HG03460 (cell line): ENCODE results near the gene UBAP1.
"Not testable (repeated sequence)": the region's sequence is repeated elsewhere in the genome, so short reads cannot be mapped to it uniquely, and the experiment has no call there.

Source experiments
- ATAC-seq: cut with Tn5 transposase; IDR thresholded peaks from one replicate; pipeline ENCODE4 v1.9.1; 2021; ENCODE audit not compliant: unreplicated experiment

The UBAP1 gene

DNA sequence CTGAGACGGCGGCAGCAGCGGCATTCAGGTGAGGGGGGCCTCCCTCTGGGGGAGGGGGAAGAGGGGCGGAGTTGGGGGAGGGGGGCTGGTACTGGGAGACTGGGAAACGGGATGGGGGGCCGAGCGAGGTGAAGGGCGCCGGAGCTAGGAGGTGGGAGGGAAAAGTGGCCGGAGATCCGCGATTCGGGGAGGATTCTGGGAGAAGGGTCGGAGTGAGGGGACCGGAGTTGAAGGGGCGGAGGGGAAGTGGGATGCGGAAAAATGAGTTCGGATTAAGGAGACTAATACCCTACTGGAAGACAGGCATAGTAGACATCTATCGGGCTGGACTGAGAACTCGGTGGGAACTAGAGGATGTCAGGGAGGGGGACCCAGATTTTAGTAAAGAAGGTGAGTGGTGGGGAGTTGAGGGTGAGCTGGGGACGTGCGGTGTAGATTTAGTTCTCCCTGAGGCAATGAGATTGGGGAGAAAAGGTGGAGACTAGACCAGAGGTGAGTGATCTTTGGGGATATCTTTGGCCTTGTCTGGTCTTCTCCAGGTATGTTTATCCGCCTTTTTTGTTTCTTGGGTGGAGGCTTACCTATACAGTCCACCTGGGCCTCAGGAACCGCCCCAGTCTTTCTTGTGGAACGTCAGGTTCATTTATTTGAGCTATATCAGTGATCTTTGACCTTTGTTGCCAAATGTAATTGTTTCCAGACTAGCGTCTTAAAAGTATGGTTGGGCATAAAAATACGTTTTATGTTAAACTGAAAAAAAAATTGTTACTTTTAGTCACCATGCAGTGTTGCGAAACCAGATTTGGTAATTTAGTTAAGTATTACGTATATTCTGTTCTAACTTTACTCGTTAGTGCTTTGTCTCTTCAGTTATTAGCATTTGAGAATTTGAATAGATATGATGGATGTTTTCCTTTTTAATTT is 632 bp downstream of the UBAP1 start:
- ATAC-seq, result peak; percentile 30

- peak; percentile 96 for ATAC-seq
Measured at GRCh38 chr9:34185778-34186551, 7.1 kb downstream of the UBAP1 start.

- no peak for ATAC-seq
Measured at GRCh38 chr9:34187891-34188240, 9.0 kb downstream of the UBAP1 start.

DNA sequence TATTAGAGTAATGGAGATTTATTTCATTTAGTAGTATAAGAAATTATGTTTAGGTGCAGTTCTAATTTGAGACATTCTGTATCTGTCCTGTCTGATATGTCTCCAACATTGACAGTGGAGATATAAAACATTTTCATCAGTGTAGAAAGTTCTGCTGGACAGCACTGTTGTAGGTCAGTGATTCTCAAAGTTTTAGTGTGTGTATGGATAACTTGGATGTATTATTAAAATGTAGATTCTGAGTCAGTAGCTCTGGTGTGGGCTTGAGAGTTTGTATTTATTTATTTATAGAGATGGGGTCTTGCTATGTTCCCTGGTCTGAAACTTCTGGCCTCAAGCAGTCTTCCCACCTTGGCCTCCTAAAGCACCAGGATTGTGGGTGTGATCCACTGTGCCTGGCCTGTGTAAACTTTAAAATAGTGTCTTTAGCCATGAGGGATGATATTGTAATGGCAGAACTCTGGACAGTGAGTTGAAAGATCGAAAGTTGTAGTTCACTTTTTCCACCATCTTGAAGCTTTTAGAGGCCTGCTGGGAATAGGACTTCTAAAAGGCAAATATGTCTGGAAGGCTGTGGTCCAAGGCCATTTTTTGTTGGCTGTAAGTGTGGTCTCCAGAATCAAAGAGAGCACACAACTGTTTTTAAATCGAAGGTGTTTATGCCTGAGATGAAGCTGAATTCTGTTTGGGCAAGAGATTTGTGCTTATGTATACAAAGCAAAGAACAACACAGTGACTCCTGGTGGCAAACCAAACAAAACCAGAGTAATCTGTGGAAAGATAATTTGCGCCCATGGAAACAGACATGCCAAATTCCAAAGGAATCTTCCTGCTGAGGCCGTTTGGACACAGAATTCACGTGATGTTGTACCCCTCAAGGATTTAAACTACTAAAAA is 12.4 kb downstream of the UBAP1 start:
- no peak for ATAC-seq

DNA sequence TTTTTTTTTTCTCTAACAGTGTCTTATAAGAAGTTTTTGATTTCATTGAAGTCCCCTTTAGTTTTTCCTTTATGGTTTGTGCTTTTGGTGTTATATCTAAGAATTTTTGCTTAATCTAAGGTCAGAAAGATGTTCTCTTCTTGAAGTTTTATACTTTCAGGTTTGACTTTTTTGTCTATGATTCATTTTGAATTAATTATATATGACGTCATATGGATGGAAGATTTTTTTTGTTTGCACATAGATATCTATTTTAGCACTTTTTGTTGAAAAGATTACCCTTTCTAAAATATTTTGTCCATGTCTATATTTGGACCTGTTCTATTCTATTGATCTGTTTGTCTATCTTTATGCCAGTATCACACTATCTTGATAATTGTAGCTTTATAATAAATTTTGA is 16.3 kb downstream of the UBAP1 start:
- no peak for ATAC-seq

DNA sequence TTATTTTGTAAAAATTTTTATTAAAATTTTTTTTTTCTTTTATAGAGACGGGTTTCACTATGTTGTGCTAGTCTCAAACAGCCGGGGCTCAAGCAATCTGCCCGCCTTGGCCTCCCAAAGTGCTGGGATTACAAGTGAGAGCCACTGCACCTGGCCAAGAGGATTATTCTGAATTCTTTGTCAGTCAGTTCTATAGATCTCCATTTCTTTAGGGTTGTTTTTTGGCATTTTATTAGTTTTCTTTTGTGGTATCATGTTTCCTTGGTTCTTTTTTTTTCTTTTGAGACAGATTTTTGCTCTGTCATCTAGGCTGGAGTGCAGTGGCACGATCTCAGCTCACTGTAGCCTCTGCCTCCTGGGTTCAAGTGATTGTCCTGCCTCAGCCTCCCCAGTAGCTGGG is 18.4 kb downstream of the UBAP1 start:
- ATAC-seq, result not testable (repeated sequence)

DNA sequence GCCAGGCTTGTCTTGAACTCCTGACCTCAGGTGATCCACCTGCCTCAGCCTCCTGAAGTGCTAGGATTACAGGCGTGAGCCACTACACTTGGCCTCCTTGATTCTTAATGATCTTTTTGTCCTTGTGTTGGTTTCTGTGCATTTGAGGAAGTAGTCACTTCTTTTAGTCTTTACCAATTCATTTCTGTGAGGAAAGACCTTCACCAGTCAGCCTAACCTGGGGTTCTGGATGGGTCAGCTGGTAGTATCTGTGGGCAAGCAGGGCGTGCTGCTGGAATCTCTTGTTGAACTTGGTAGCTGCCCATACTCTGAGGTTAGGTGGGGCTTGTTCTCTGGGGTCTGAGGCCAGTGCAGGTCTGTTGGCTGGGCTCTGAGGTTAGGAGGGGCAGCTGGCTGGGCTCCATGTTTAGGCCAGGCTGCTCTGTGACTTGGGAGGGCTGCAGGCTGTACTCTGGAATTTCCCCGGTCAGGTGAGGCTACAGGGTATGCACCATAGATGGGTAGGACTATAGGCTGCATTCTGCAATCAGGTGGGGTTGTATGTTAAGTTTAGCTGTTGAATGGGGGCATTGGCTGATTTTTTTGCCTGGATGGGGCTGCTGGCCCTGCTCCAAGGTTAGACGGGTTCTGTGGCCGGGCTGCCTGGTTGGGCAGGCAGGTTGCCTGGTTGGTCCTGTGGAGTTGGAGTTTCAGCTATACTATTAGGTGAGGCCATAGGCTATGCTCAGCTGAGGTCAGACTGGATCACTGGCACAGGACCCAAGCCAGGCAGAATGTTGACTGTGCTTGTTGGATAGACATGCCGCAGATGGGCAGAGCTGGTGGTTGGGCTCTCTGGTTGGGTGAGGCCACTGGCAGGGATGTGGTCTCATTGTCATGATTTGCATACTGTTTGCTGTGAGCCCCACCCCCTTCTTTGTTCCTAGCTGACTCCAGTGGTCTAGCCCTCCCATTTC is 19.2 kb downstream of the UBAP1 start:
- no peak for ATAC-seq

DNA sequence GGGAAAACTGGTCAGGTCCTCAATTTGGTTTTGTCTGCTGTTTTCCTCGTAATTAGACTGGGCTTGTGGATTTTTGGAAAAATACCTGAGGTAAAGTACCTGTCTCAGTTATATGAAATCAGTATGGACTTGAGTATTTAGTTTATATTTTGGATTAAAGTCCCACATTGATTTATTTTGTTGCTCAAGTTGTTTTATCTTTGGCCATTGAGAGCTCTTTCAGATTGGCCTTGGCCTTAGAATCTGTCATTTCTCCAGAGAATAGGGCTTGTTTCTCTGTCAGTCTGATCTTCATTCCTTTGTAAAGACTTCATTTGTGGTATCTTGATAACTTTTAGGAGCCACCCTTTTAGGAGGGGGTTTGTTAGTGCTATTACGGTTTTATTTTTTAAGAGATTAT is 21.2 kb downstream of the UBAP1 start:
- no peak for ATAC-seq

GRCh38 chr9:34203275-34203991 is 24.6 kb downstream of the UBAP1 start:
- no peak for ATAC-seq

DNA sequence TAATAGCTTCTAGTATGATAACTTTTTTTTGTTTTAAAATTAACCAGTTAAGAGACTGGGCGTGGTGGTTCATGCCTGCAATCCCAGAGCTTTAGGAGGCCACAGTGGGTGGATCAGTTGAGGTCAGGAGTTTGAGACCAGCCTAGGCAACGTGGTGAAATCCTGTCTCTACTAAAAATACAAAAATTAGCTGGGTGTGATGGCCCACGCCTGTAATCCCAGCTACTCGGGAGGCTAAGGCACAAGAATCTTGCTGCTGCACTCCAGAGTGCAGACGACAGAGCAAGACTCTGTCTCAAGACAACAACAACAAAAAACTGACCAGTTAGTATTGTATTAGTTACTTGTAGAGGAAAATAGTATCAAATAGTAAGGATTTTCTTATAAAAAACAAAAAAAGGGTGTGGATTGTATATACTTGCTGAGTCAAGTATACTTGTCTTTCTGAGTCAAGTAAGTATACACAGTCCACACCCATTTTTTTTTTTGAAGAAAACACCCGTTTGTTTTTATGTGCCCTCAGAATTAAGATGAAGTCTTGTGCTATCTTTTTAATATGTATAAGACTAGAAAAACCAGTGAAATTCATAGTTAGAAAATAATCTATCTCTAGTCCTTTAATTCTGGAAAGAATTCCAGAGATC is 25.3 kb downstream of the UBAP1 start:
- no peak for ATAC-seq

DNA sequence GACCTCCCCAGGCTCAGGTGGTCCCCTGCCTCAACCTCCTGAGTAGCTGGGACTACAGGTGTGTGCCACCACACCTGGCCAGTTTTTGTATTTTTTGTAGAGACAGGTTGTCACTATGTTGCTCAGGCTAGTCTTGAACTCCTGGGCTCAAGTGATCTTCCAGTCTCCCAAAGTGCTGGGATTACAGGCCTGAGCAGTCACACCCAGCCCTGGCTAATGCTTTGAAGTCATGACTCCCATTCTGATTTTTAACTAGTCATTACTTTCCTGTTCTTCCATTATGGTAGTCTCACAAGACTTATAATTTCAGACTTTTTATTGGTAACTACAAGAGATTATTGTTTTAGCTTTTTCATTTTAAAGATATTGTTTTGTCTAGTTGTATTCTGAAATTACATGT is 26.3 kb downstream of the UBAP1 start:
- ATAC-seq, result no peak

GRCh38 chr9:34206561-34206960 is 27.7 kb downstream of the UBAP1 start:
- ATAC-seq, result no peak

DNA sequence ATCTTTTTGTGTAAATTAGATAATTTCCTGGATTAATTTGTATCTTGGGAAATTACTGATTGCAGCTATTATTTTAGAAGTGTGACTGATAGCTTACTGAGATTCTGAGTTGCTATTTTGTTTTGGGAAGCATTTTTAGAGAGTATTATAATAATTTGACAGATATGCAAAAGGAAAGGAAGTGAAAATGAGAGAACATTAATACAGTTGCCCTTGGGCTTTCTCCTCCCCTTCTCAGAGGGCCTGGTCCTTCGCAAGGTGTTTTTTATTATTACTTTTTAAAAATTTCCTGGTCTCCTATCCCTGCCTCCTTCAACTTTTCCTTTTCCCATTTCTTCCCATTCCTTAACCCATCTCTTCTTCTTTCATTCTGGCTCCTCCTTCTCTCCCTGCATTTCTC is 32.6 kb downstream of the UBAP1 start:
- ATAC-seq, result no peak

GRCh38 chr9:34214354-34215000 is 35.6 kb downstream of the UBAP1 start:
- ATAC-seq, result not testable (repeated sequence)

DNA sequence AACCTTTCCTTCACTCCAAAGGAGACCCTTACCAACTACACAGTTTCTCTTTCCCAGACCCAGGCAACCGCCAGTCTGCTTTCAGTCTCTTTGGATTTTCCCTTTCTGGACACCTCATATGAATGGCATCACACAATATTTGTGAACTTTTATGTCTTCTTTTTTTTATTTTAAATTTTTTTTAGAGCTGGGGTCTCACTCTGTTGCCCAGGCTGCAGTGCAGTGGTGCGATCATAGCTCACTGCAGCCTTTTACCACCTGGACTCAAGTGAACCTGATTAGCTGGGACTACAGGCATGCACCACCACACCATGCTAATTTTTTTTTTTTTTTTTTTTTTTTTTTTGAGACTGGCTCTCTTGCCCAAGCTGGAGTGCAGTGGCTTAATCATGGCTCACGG is 37.5 kb downstream of the UBAP1 start:
- ATAC-seq, result no peak

DNA sequence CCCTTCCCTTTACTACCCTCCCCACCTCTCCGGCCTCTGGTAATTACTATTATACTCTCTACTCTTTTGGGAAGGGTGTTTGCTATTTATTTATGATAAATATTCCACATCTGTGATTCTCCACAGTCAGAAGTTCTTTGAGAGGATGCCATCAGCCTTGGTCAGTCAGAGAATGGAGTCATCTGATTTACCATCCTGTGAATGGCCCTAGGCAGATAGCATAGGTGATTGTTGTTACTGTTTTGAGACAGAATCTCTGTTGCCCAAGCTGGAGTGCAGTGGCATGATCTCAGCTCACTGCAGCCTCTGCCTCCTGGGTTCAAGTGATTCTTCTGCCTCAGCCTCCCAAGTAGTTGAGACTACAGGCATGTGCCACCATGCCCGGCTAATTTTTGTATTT is 38.2 kb downstream of the UBAP1 start:
- ATAC-seq, result not testable (repeated sequence)

- no peak for ATAC-seq
Measured at GRCh38 chr9:34218446-34218845, 39.6 kb downstream of the UBAP1 start.

- ATAC-seq, result no peak
Measured at GRCh38 chr9:34219421-34219820, 40.6 kb downstream of the UBAP1 start.
